HEK293 (cell line): ENCODE results near the gene RD3L.
A peak's percentile ranks its signal among the peaks of the same experiment; 100 is the strongest.
"Not testable (repeated sequence)": the region's sequence is repeated elsewhere in the genome, so short reads cannot be mapped to it uniquely, and the experiment has no call there.

Source experiments
- GLIS2 ChIP-seq: fragments of 450-650 bp; formaldehyde crosslinking; IDR thresholded peaks from 2 replicates; pipeline ENCODE4 v1.5.1; 2016; ENCODE audit warnings: missing biosample characterization, missing genetic modification characterization
- REPIN1 ChIP-seq: fragments of 450-650 bp; formaldehyde crosslinking; IDR thresholded peaks from 2 replicates; pipeline ENCODE4 v1.5.1; 2017; ENCODE audit warnings: missing biosample characterization, missing genetic modification characterization, low read depth
- YY1 ChIP-seq: fragments of 450-650 bp; formaldehyde crosslinking; IDR thresholded peaks from 2 replicates; pipeline ENCODE4 v1.5.1; 2018; ENCODE audit warnings: missing biosample characterization, missing genetic modification characterization
- ZNF114 ChIP-seq: fragments of 450-650 bp; formaldehyde crosslinking; IDR thresholded peaks from 2 replicates; pipeline ENCODE4 v1.5.0; 2017; ENCODE audit warnings: missing biosample characterization, missing genetic modification characterization
- ZNF223 ChIP-seq: fragments of 450-650 bp; formaldehyde crosslinking; IDR thresholded peaks from 2 replicates; pipeline ENCODE4 v1.5.1; 2016; ENCODE audit warnings: missing biosample characterization, missing genetic modification characterization
- ZNF292 ChIP-seq: fragments of 450-650 bp; formaldehyde crosslinking; IDR thresholded peaks from 2 replicates; pipeline ENCODE4 v1.5.1; 2016; ENCODE audit warnings: low read depth, missing biosample characterization, missing genetic modification characterization, borderline replicate concordance
- ZNF621 ChIP-seq: fragments of 450-650 bp; formaldehyde crosslinking; IDR thresholded peaks from 2 replicates; pipeline ENCODE4 v1.5.1; 2017; ENCODE audit warnings: missing biosample characterization, missing genetic modification characterization
- ZSCAN23 ChIP-seq: fragments of 450-650 bp; formaldehyde crosslinking; IDR thresholded peaks from 2 replicates; pipeline ENCODE4 v1.5.1; 2016; ENCODE audit warnings: missing biosample characterization, missing genetic modification characterization
- TF ChIP-seq, protein P1 (sequence below): fragments of 450-650 bp; formaldehyde crosslinking; IDR thresholded peaks from 2 replicates; pipeline ENCODE4 v1.5.1; 2016; ENCODE audit warnings: missing biosample characterization, missing genetic modification characterization
- TF ChIP-seq, protein P2 (sequence below): fragments of 450-650 bp; formaldehyde crosslinking; IDR thresholded peaks from 2 replicates; pipeline ENCODE4 v1.5.1; 2016; ENCODE audit warnings: missing biosample characterization, missing genetic modification characterization, low read depth
- TF ChIP-seq, protein P3 (sequence below): fragments of 450-650 bp; formaldehyde crosslinking; IDR thresholded peaks from 2 replicates; pipeline ENCODE4 v1.5.1; 2016; ENCODE audit warnings: missing biosample characterization, missing genetic modification characterization

DNA sequence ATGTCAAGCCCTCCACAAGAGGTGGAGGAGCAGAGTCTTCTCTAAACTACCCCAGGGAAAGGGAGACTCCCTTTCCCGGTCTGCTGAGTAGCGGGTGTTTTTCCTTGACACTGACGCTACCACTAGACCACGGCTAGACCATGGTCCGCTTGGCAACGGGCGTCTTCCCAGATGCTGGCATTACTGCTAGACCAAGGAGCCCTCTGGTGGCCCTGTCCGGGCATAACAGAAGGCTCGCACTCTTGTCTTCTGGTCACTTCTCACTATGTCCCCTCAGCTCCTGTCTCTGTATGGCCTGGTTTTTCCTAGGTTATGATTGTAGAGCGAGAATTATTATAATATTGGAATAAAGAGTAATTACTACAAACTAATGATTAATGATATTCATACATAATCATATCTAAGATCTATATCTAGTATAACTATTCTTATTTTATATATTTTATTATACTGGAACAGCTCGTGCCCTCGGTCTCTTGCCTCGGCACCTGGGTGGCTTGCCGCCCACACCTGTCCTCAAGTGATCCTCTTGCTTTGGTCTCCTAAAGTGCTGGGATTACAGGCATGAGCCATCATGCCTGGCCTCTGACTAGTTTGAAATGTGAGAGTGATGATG is 38.4 kb upstream of the RD3L start:
- not testable (repeated sequence) for TF ChIP-seq ZNF223 (tag by site-specific recombination); ZSCAN23 (tag by site-specific recombination); GLIS2; ZNF621; YY1; ZNF114 (tag by site-specific recombination); REPIN1 (tag by site-specific recombination); ZNF292 (tag by site-specific recombination)
- TF ChIP-seq, protein P1, sequence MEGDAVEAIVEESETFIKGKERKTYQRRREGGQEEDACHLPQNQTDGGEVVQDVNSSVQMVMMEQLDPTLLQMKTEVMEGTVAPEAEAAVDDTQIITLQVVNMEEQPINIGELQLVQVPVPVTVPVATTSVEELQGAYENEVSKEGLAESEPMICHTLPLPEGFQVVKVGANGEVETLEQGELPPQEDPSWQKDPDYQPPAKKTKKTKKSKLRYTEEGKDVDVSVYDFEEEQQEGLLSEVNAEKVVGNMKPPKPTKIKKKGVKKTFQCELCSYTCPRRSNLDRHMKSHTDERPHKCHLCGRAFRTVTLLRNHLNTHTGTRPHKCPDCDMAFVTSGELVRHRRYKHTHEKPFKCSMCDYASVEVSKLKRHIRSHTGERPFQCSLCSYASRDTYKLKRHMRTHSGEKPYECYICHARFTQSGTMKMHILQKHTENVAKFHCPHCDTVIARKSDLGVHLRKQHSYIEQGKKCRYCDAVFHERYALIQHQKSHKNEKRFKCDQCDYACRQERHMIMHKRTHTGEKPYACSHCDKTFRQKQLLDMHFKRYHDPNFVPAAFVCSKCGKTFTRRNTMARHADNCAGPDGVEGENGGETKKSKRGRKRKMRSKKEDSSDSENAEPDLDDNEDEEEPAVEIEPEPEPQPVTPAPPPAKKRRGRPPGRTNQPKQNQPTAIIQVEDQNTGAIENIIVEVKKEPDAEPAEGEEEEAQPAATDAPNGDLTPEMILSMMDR (tag by site-specific recombination), result peak; percentile 43; the same call in 1 of the 2 replicates
- TF ChIP-seq, protein P2, sequence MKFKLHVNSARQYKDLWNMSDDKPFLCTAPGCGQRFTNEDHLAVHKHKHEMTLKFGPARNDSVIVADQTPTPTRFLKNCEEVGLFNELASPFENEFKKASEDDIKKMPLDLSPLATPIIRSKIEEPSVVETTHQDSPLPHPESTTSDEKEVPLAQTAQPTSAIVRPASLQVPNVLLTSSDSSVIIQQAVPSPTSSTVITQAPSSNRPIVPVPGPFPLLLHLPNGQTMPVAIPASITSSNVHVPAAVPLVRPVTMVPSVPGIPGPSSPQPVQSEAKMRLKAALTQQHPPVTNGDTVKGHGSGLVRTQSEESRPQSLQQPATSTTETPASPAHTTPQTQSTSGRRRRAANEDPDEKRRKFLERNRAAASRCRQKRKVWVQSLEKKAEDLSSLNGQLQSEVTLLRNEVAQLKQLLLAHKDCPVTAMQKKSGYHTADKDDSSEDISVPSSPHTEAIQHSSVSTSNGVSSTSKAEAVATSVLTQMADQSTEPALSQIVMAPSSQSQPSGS (tag by site-specific recombination), result not testable (repeated sequence)
- TF ChIP-seq, protein P3, sequence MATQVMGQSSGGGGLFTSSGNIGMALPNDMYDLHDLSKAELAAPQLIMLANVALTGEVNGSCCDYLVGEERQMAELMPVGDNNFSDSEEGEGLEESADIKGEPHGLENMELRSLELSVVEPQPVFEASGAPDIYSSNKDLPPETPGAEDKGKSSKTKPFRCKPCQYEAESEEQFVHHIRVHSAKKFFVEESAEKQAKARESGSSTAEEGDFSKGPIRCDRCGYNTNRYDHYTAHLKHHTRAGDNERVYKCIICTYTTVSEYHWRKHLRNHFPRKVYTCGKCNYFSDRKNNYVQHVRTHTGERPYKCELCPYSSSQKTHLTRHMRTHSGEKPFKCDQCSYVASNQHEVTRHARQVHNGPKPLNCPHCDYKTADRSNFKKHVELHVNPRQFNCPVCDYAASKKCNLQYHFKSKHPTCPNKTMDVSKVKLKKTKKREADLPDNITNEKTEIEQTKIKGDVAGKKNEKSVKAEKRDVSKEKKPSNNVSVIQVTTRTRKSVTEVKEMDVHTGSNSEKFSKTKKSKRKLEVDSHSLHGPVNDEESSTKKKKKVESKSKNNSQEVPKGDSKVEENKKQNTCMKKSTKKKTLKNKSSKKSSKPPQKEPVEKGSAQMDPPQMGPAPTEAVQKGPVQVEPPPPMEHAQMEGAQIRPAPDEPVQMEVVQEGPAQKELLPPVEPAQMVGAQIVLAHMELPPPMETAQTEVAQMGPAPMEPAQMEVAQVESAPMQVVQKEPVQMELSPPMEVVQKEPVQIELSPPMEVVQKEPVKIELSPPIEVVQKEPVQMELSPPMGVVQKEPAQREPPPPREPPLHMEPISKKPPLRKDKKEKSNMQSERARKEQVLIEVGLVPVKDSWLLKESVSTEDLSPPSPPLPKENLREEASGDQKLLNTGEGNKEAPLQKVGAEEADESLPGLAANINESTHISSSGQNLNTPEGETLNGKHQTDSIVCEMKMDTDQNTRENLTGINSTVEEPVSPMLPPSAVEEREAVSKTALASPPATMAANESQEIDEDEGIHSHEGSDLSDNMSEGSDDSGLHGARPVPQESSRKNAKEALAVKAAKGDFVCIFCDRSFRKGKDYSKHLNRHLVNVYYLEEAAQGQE (tag by site-specific recombination), result not testable (repeated sequence)
